Tibial artery (tissue), 4 donors: ENCODE results near the gene PPP1R1B.

Experiments
- DNase-seq, 2 donors: peaks; one replicate each; pipeline ENCODE4 v3.0.0-alpha.2; 2019
- H3K27ac ChIP-seq, 2 donors: fragments of 200-600 bp; sonication (generic) in 1 of 2; 1 replicate in 1 of 2; 2 replicates in 1 of 2; pipeline ENCODE4 v1.5.1; 2018 to 2019; ENCODE audit warnings: mild to moderate bottlenecking in 1 of 2
- H3K27me3 ChIP-seq, 2 donors: fragments of 200-600 bp; sonication (generic) in 1 of 2; one replicate each; pipeline versions ENCODE4 v1.5.1 to v1.6.0; 2016 to 2019
- H3K36me3 ChIP-seq, 3 donors: fragments of 200-600 bp; sonication (generic) in 2 of 3; one replicate each; pipeline ENCODE4 v1.5.1; 2016 to 2019; ENCODE audit warnings: mild to moderate bottlenecking in 2 of 3
- H3K4me1 ChIP-seq, 4 donors: fragments of 200-600 bp; sonication (generic) in 2 of 4; 1 replicate in 3 of 4; 2 replicates in 1 of 4; pipeline ENCODE4 v1.5.1; 2016 to 2019
- H3K4me3 ChIP-seq, 2 donors: fragments of 200-600 bp; sonication (generic) in 1 of 2; 1 replicate in 1 of 2; 2 replicates in 1 of 2; pipeline ENCODE4 v1.5.1; 2018 to 2019; ENCODE audit warnings: mild to moderate bottlenecking in 2 of 2
- H3K9me3 ChIP-seq, 3 donors: fragments of 200-600 bp; sonication (generic) in 1 of 3; one replicate each; pipeline ENCODE4 v1.5.1; 2016 to 2019
- CTCF ChIP-seq, 2 experiments: fragments of 200-600 bp in 1 of 2; fragments of 450-650 bp in 1 of 2; IDR thresholded peaks; one replicate each; pipeline ENCODE4 v1.5.1; 2017 to 2019; ENCODE audit warnings: antibody characterized with exemption in 2 of 2, mild to moderate bottlenecking in 1 of 2, moderate library complexity in 1 of 2
- intact Hi-C: fragments of 100-400 bp; cut with DNase I; formaldehyde crosslinking; loops from one replicate; pipeline ENCODE4 v1.15.0; 2023; ENCODE audit warnings: low total_unique reads

Gene PPP1R1B

DNA sequence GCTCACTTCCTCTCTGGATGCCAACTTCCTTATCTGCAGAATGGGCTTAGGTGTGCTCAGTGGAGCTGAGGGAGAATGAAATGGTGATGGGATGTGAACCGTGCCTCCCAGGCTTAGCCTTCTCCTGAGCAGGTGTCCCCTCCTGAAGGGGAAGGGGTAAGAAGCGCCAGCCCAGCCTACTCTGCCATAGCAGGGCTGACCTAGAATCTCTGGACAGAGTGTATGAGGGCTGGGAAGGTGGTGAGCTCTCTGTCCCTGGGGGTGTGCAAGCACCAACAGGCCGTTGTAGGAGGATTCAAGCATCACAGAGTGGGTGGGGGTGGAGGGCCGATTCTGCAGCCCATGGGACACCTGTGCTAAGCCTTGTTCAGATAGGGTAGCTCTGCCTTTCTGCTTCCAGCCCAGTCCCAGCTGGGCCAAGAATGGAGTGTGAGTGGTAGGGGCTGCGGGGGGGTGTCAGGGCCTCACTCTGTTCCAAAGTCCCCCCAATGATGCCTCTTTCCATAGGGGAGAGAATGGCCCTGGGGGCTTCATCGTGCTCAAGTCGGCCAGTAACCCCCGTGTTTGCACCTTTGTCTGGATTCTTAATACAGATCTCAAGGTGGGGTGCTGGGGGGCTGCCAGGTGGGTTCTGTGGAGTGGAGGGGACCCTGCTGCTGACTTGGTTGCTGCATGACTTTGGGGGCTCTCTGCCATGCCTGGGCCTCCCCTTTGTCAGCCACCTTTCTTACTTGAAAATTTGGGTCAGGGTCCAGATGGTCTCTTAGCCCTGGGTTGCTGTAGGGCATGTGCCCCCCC is 35.2 kb downstream of the PPP1R1B start:
- no peak for DNase-seq
- TF ChIP-seq CTCF (IDR thresholded peaks at IDR 0.05) = no peak
- H3K9me3 ChIP-seq = no peaks in the 10 kb centered on the region
- H3K4me3 ChIP-seq = no peak overlapping the region
- no peaks in the 10 kb centered on the region for H3K27me3 ChIP-seq
- peaks cover 0 to 58% (median 45%) of the 10 kb centered on the region in 4 donors for H3K4me1 ChIP-seq
- peaks cover 5 to 61% (median 36%) of the 10 kb centered on the region in 3 donors for H3K36me3 ChIP-seq
- H3K27ac ChIP-seq = no peak overlapping the region
- intact Hi-C loops = no loop called here

DNA sequence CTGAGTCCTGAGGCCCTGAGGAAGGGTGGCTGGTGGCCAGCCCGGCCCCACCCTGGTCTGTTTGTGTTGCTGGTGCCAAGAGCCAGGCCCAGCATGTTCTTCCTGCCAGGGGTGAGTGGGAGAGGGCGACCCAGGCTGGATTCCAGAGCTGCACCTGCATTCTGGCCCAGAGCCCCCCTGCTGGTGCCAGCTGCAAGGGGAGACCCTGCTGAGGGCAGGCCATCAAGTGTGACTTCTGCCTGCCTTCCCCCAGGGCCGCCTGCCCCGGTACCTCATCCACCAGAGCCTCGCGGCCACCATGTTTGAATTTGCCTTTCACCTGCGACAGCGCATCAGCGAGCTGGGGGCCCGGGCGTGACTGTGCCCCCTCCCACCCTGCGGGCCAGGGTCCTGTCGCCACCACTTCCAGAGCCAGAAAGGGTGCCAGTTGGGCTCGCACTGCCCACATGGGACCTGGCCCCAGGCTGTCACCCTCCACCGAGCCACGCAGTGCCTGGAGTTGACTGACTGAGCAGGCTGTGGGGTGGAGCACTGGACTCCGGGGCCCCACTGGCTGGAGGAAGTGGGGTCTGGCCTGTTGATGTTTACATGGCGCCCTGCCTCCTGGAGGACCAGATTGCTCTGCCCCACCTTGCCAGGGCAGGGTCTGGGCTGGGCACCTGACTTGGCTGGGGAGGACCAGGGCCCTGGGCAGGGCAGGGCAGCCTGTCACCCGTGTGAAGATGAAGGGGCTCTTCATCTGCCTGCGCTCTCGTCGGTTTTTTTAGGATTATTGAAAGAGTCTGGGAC is 36.0 kb downstream of the PPP1R1B start:
- peaks cover 4 to 66% (median 53%) of the 10 kb centered on the region in 4 donors for H3K4me1 ChIP-seq
- intact Hi-C loops = no loop called here
- no peaks in the 10 kb centered on the region for H3K27me3 ChIP-seq
- no peak for TF ChIP-seq CTCF (IDR thresholded peaks at IDR 0.05)
- peaks cover 5 to 53% (median 36%) of the 10 kb centered on the region in 3 donors for H3K36me3 ChIP-seq
- H3K27ac ChIP-seq = peak overlapping the region; percentile 68 to 81
- peak in 1 of 2 donors; percentile 69 for DNase-seq
- no peaks in the 10 kb centered on the region for H3K9me3 ChIP-seq
- H3K4me3 ChIP-seq = no peak overlapping the region

- H3K4me3 ChIP-seq = no peak overlapping the region
- intact Hi-C loops = no loop called here
- TF ChIP-seq CTCF (IDR thresholded peaks at IDR 0.05) = no peak
- peaks cover 5 to 48% (median 36%) of the 10 kb centered on the region in 3 donors for H3K36me3 ChIP-seq
- peaks cover 7 to 72% (median 59%) of the 10 kb centered on the region in 4 donors for H3K4me1 ChIP-seq
- H3K27ac ChIP-seq = peak overlapping the region; percentile 68 to 81
- H3K9me3 ChIP-seq = no peaks in the 10 kb centered on the region
- H3K27me3 ChIP-seq = no peaks in the 10 kb centered on the region
- DNase-seq = no peak
Measured at GRCh38 chr17:39663340-39663687, 36.6 kb downstream of the PPP1R1B start.

GRCh38 chr17:39663688-39664580 is 37.2 kb downstream of the PPP1R1B start:
- intact Hi-C loops = no loop called here
- Histone ChIP-seq H3K27ac (peak overlapping the region; percentile 68 to 81), H3K9me3 (no peaks in the 10 kb centered on the region), H3K4me1 (peaks cover 7 to 78% (median 63%) of the 10 kb centered on the region in 4 donors), H3K4me3 (no peak overlapping the region), H3K27me3 (no peaks in the 10 kb centered on the region), H3K36me3 (peaks cover 5 to 41% (median 33%) of the 10 kb centered on the region in 3 donors)
- peak in 1 of 2 donors; percentile 70 for DNase-seq
- TF ChIP-seq CTCF (IDR thresholded peaks at IDR 0.05) = no peak
